Erythroblast (primary cell): Measurements from ENCODE around the gene NOL3.

Source experiments
- DNase-seq, 2 experiments: peaks; one replicate each; lab custom pipeline; 2025; lab: John Stamatoyannopoulos, UW
- GATA1 ChIP-seq: IDR thresholded peaks from 2 replicates; pipeline ENCODE4 v1.6.1; 2011; ENCODE audit warnings: low read depth, mild to moderate bottlenecking, control low read depth, low read length, moderate library complexity
- POLR2A ChIP-seq: IDR thresholded peaks from 2 replicates; pipeline ENCODE4 v1.6.1; 2011; ENCODE audit warnings: mild to moderate bottlenecking, low read length

NOL3 gene

GRCh38 chr16:67184995-67185650 lies 14.8 kb downstream of the NOL3 start:
- peak; percentile 88 to 90 for DNase-seq

DNA sequence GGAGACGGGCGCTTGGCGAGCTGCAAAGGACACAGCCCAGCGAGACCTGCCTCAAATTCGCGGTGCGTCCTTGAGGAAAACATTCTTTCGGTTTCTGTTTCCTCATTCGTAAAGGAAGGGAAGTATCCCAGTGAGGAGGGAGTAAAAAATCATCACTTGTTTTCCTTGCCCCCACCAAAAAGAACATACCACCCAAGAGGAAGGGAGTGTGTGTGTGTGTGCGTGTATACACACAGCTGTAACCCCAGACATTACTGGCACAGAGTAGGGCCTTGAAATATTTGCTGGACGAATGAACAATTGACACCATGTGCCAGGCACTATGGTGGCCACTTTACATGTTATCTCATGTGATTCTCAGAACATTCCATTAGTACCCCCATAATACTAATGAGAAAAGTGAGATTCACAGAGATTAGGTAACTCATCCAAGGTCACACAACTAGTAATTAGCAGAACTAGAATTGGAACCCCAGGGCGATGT lies 15.4 kb downstream of the NOL3 start:
- no peak for TF ChIP-seq POLR2A
- TF ChIP-seq GATA1, result no peak
- DNase-seq, result no peak

More at GRCh38 chr16:67184995-67185650, 14.8 kb downstream of the NOL3 start:
- TF ChIP-seq GATA1, result no peak
- TF ChIP-seq POLR2A, result no peak

GRCh38 chr16:67186550-67186950 lies 16.2 kb downstream of the NOL3 start:
- TF ChIP-seq POLR2A, result no peak
- no peak for TF ChIP-seq GATA1
- no peak for DNase-seq

DNA sequence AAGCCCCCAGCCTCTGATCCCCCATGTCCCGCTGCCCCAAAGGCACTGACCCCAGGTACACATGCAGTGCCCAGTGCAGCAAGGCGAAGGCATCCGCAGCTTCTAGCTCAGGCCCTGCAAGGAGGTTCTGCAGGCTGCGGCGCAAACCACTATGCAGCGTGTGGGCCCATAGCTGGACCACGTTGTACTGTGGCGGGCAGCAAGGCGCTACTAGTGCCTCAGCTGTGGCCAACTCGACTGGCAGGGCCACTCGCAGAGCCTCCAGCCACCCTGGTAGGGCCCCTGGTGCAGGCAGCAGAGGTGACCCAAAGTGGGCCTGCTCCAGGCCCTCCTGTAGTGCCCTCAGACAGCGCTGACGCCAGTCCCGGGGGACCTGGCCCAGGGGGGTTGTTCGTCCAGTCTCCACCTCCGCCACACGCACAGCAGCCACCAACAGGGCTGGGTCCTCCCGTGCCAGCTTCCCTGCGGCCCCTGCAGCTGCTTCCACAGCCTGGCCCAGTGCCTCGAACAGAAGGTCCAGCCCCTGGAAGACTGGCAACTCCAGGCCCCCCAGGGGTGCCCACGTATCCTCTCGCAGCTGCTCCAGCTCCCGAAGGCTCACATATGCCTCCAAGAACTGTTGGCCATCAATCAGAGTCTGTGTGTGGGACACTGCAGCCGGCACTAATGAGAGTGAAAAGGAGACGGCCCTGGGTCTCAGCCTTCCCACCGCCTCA lies 17.0 kb downstream of the NOL3 start:
- TF ChIP-seq GATA1 (no peak), POLR2A (no peak)
- DNase-seq, result no peak

DNA sequence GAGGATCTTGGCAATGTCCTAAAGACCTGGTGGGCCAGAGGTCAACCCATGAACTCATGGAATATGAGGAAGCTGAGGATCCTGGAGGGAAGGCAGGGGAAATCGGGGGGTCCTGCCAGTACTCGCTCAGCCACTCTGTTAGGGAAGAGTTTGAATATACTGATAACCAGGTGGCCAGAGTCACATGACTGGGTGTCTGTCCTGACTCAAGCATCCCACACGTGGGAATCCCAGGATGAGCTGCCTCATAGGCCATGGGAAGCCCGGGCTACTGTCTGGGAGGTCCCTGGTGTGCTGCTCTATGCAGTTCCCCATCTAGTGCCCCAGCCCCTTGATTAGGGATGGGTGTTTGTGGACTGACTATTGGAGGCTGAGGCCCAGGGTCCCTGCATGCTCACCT lies 18.0 kb downstream of the NOL3 start:
- DNase-seq, result no peak
- TF ChIP-seq GATA1, result no peak
- no peak for TF ChIP-seq POLR2A

GRCh38 chr16:67188798-67189197 lies 18.5 kb downstream of the NOL3 start:
- TF ChIP-seq POLR2A (no peak), GATA1 (no peak)

GRCh38 chr16:67190041-67190440 lies 19.7 kb downstream of the NOL3 start, which contains the start of gene EXOC3L1:
Gene EXOC3L1, minus strand, starts transcription at chr16:67190136. Its CDS starts 460 bp downstream, at chr16:67189676.
- TF ChIP-seq POLR2A, result no peak
- no peak for TF ChIP-seq GATA1
- DNase-seq, result no peak

More at GRCh38 chr16:67188798-67189197, 18.5 kb downstream of the NOL3 start:
- no peak for DNase-seq

DNA sequence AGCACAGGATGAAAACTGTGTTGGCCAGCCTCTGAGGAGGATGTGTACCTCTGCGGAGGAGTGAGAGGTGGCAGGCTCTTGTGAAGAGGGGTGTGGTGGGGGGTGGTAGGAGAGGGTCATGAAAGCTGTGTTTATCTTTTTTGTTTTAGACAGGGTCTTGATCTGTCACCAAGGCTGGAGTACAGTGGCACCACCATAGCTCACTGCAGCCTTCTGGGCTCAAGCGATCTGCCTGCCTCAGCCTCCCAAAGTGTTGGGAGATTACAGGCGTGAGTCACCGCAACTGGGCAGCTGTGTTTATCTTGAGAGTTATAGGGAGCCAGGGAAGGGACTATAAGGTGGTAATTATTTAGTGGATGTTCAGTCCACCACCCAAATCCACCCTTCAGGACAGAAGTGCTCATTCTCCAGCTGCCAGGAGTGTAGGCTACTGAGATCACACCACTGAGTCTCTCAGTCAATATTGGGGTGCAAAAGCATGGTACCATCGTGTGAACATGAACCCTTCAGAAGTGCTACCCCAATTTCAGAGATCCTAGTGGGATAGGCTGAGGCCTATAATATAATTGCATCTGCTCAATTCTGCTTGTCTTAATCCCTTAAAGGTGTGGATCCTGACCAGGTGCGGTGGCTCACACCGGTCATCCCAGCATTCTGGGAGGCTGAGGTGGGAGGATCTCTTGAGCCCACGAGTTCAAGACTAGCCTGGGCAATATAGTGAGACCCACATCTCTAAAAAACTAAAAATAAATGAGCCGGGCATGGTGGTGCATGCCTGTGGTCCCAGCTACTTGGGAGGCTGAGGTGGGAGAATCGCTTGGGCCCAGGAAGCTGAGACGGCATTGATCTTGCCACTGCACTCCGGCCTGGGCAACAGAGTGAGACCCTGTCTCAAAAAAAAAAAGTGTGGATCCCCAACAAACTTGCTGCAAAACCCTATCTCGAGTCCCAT lies 20.4 kb downstream of the NOL3 start:
- DNase-seq, result peak; percentile 76
- TF ChIP-seq GATA1, result no peak
- peak; percentile 52 for TF ChIP-seq POLR2A

DNA sequence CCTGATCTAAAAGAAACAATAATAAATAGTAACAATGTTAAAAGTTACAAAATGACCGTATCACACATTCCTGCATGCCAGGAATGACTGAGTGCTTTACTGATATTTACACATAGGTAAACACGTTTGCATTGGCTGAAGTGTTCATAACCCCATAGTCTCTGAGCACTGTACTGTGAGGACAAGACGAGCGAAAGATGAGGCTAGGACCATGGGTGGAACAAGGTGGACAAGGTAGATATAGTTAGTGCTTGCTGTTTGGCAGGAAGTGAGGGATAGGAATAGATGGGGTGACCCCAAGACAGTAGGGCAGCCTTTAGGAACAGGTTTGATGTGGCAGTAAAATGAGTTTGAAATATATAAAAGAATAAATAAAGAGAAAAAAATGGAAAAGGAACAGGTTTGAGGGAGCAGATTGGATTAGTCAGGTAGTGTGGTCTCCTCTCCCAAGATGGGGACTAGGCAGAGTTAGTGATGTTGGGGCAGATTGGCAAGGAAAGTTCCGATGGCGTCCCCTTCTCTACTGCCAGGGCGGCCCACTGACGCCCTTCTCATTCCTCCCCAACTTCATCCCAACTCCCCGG lies 21.2 kb downstream of the NOL3 start:
- peak in 1 of 2 experiments; percentile 39 for DNase-seq
- TF ChIP-seq POLR2A, result no peak
- TF ChIP-seq GATA1, result no peak

GRCh38 chr16:67191995-67192681 lies 21.8 kb downstream of the NOL3 start, which contains the start of gene E2F4:
Gene E2F4, plus strand, starts transcription at chr16:67192155. Its CDS starts 73 bp downstream, at chr16:67192228.
- DNase-seq, result peak; percentile 94 to 95
- TF ChIP-seq GATA1, result no peak
- peak; percentile 88 for TF ChIP-seq POLR2A

GRCh38 chr16:67192781-67193361 lies 22.5 kb downstream of the NOL3 start:
- TF ChIP-seq POLR2A (no peak), GATA1 (no peak)
- peak; percentile 62 to 64 for DNase-seq

- TF ChIP-seq POLR2A, result no peak
- no peak for TF ChIP-seq GATA1
- peak in 1 of 2 experiments; percentile 44 for DNase-seq
Observed at GRCh38 chr16:67193536-67193935, 23.2 kb downstream of the NOL3 start.

GRCh38 chr16:67194260-67194659 lies 23.9 kb downstream of the NOL3 start:
- TF ChIP-seq GATA1, result no peak
- peak; percentile 85 for TF ChIP-seq POLR2A
- peak; percentile 89 to 93 for DNase-seq
